Osteocyte (in vitro differentiated cells): Measurements from ENCODE around the gene SYT2. TPM values are rescaled to one million over a fixed set of nuclear protein-coding genes. Genes with fewer than 3 reads are reported as not detected.
A peak's percentile ranks its signal among the peaks of the same experiment; 100 is the strongest.
"Not testable (repeated sequence)": the region's sequence is repeated elsewhere in the genome, so short reads cannot be mapped to it uniquely, and the experiment has no call there.

ENCODE experiments used
- DNase-seq: peaks from one replicate; pipeline ENCODE4 v3.0.0; 2021; ENCODE audit warnings: mixed read lengths; ENCODE audit not compliant: unreplicated experiment; ENCODE audit errors: extremely low spot score
- H3K27ac Mint-ChIP-seq: one replicate; pipeline ENCODE4 v1.8.0; 2021; ENCODE audit warnings: mild to moderate bottlenecking, mixed read lengths; ENCODE audit not compliant: unreplicated experiment
- H3K27me3 Mint-ChIP-seq: one replicate; pipeline ENCODE4 v1.8.0; 2021; ENCODE audit warnings: mixed read lengths; ENCODE audit not compliant: unreplicated experiment
- H3K36me3 Mint-ChIP-seq: one replicate; pipeline ENCODE4 v1.8.0; 2021; ENCODE audit warnings: mixed read lengths; ENCODE audit not compliant: unreplicated experiment
- H3K4me1 Mint-ChIP-seq: one replicate; pipeline ENCODE4 v1.8.0; 2021; ENCODE audit warnings: mixed read lengths; ENCODE audit not compliant: unreplicated experiment
- H3K4me3 Mint-ChIP-seq: one replicate; pipeline ENCODE4 v1.8.0; 2021; ENCODE audit warnings: mild to moderate bottlenecking, moderate library complexity, mixed read lengths; ENCODE audit not compliant: unreplicated experiment
- H3K9me3 Mint-ChIP-seq: one replicate; pipeline ENCODE4 v1.8.0; 2021; ENCODE audit warnings: mixed read lengths; ENCODE audit not compliant: unreplicated experiment
- total RNA-seq: library from RNA; stranded (reverse); gene quantifications from 2 replicates; pipeline ENCODE4 v1.2.1, GENCODE V29; 2021
- TF ChIP-seq, protein P1 (sequence below): fragments of 200-600 bp; sonication (generic); IDR thresholded peaks from 2 replicates; pipeline ENCODE4 v1.5.0; 2021; ENCODE audit warnings: antibody characterized with exemption, mild to moderate bottlenecking, moderate library complexity

Gene SYT2
- total RNA-seq, 1 donor from 2014 or later, result not detected

DNA sequence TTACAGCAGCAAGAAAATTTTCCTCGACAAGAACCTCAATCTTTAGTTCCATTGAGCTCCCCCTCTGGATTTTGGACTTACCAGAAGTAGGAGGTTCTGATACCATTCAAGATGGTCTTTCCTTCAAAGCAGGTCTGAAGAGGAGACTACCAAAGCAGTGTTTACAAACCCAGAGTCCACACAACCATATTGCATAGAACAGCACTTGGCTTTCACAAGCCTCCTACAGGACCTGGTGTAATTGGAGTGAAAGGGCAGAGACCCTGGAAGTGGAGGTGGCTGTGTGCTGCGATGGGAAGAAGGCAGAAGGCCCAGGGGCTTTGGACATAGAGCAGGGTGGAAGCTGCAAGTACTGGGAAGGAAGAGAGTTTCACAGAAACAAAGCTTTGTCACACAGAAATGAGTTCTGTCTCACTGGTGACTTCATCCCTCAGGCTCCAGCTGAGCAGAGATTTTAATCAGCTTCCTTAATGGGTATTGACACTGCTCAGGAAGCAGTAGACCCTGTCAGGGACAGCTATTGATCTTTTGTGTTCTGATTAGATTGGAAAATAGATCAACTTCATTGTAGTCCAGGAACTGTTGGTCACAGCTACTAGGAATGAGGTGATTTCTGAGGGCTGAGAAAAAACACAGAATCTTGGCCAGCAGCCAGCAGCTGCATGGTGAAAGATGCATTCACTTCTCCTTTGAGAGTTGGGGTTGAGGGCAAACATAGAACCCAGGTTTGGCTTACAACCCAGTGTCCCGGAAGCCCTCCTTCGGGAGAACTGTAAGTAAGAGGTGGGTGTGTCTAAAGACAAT, 124.0 kb downstream of the SYT2 start:
- Mint-ChIP-seq H3K27ac (peak overlapping the region; percentile 45), H3K36me3 (peaks cover 9% of the 10 kb centered on the region), H3K4me1 (peaks cover 50% of the 10 kb centered on the region), H3K4me3 (no peak overlapping the region), H3K27me3 (no peaks in the 10 kb centered on the region), H3K9me3 (no peaks in the 10 kb centered on the region)
- TF ChIP-seq, protein P1, sequence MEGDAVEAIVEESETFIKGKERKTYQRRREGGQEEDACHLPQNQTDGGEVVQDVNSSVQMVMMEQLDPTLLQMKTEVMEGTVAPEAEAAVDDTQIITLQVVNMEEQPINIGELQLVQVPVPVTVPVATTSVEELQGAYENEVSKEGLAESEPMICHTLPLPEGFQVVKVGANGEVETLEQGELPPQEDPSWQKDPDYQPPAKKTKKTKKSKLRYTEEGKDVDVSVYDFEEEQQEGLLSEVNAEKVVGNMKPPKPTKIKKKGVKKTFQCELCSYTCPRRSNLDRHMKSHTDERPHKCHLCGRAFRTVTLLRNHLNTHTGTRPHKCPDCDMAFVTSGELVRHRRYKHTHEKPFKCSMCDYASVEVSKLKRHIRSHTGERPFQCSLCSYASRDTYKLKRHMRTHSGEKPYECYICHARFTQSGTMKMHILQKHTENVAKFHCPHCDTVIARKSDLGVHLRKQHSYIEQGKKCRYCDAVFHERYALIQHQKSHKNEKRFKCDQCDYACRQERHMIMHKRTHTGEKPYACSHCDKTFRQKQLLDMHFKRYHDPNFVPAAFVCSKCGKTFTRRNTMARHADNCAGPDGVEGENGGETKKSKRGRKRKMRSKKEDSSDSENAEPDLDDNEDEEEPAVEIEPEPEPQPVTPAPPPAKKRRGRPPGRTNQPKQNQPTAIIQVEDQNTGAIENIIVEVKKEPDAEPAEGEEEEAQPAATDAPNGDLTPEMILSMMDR, result no peak
- no peak for DNase-seq

DNA sequence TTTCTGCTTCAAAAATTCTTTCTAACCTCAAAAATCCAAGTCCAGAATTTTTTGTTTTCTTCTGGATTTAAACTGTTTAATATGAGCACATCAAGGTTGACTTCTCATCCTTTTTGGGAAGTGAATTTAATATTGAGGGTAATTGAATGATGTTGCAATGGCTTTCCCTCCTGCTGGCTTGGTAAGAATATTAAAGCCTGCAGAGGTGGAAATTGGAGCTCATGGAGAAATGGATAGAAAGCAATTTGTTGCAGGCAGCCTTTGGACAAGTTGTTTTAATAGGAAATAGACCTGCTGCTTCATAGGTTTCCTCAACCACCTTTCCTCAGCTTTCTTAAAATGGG, 124.7 kb downstream of the SYT2 start:
- no peaks in the 10 kb centered on the region for H3K27me3 Mint-ChIP-seq
- H3K27ac Mint-ChIP-seq, result no peak overlapping the region
- peaks cover 11% of the 10 kb centered on the region for H3K36me3 Mint-ChIP-seq
- TF ChIP-seq, protein P1, result no peak
- no peak overlapping the region for H3K4me3 Mint-ChIP-seq
- no peaks in the 10 kb centered on the region for H3K9me3 Mint-ChIP-seq
- H3K4me1 Mint-ChIP-seq, result peaks cover 52% of the 10 kb centered on the region
- no peak for DNase-seq

DNA sequence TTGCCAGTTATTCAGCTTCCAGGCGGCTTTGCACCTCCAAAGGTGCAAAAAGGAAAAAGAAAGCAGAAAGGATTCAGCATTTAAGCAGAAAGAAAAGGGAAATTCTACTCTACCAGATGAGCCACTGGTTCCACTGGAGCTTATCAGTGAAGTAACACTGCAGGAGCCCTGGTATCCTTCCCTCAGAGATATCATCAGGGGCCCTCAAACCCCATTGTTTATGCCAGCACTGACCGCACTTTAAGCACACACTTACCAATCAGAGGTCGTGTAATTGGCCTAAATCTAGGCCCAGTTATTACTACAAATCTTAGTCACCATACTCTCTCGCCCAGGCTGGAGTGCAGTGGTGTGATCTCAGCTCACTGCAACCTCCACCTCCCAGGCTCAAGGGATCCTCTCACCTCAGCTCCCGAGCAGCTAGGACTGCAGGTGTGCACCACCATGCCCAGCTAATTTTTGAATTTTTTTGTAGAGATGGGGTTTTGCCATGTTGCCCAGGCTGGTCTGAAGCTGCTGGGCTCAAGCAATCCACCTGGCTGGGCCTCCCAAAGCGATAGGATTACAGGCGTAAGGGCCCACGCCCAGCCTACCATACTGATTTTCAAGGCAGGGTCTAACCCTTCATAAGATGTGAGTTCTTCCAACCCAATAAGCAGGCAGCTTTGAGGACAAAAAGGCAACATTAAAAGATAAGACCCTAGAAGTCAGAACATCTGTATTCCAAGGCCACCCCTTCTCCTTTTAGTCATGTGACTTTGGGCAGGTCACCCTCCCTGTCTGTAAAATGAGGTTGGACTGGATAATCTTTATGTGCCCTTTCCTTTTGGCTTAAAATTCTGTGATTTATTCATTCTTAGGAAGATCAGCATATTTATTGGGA, 125.3 kb downstream of the SYT2 start:
- H3K4me3 Mint-ChIP-seq, result no peak overlapping the region
- no peaks in the 10 kb centered on the region for H3K9me3 Mint-ChIP-seq
- no peak for DNase-seq
- peaks cover 56% of the 10 kb centered on the region for H3K4me1 Mint-ChIP-seq
- no peaks in the 10 kb centered on the region for H3K27me3 Mint-ChIP-seq
- no peak overlapping the region for H3K27ac Mint-ChIP-seq
- H3K36me3 Mint-ChIP-seq, result peaks cover 11% of the 10 kb centered on the region
- TF ChIP-seq, protein P1, result no peak

DNA sequence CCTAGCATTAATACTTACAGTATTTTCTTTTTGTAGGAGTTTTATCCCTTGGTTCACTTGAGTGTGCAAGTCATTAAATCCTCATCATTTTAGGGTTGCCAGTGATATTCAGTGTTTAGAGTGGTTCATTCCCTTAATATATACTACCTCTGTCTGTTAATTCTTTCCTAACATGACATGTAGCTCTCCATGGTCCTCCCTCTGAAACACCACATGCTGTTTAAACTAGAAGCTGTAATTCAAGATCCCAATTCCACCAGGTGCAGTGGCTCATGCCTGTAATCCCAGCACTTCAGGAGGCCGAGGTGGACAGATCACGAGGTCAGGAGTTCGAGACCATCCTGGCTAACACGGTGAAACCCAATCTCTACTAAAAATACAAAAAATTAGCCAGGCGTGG, 127.9 kb downstream of the SYT2 start:
- H3K27ac Mint-ChIP-seq, H3K27me3 Mint-ChIP-seq, H3K4me3 Mint-ChIP-seq, H3K9me3 Mint-ChIP-seq, DNase-seq: not testable (repeated sequence)
- Mint-ChIP-seq H3K4me1 (peaks cover 58% of the 10 kb centered on the region), H3K36me3 (peaks cover 11% of the 10 kb centered on the region)

DNA sequence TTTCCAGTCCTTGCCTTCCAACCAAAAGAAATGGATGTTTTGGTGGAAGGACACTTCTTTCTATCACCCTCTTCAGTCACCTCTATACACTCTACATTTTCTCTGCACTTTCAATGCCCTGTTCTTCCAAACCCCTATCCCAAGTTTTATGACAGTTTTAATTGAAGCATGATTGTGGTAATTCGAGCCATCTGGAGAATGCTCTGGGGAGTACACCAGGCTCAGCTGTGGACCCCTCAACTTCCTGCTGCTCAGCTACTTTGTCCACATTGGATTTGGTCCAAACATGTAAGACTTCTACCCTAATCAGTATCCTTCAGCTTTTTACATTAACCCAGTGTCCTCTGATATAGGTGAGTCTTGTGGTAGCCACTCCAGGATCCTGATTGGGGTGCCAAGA, 129.6 kb downstream of the SYT2 start:
- Mint-ChIP-seq H3K27ac (no peak overlapping the region), H3K4me1 (peaks cover 51% of the 10 kb centered on the region), H3K9me3 (no peaks in the 10 kb centered on the region), H3K36me3 (peaks cover 11% of the 10 kb centered on the region), H3K4me3 (no peak overlapping the region), H3K27me3 (no peaks in the 10 kb centered on the region)
- TF ChIP-seq, protein P1, result no peak
- DNase-seq, result no peak
